ENCODE data around the gene SMAD3. TPM values are rescaled to one million over a fixed set of nuclear protein-coding genes. Genes with fewer than 3 reads are reported as not detected.

Gene SMAD3
- total RNA-seq, 2 donors from 2014 or later, result 30.6 to 45.4 TPM

DNA sequence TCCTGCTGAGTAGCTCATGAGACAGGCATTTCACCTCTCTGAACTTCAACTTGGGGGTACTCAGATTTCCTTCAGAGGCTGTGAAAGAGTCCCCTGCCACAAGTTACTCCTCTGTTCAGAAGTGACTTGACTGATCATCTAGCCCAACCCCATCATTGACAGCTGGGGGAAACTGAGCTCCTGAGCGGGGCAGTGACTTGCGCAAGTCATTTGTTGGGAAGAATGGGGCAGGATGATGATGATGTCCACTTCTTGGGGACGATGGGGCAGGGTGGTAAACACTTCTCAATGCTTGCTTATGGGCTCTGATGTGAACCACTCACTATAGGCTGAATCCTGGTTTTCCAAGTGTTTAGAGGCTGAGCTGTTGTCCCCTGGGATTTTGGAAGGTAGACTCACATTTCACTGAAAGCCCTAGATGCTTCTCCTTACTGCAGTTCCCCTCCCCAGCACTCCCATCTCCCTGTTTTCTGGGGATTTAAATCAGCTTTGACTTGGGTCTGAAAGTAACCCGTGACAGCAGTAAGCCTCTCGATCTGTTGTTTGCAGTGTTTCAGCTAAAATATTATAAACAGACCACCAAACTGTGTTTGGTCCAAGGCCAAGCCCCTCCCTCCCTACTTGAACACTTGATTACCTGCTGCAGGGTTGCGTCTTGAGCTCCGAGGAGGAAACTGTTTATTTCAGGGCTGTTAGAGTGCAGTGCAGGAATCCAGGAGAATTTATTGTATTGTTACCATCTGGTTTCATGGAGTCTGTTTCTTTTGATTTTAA lies 25.1 kb downstream of the SMAD3 start:
- Histone ChIP-seq H3K27ac (no peak overlapping the region), H3K36me3 (no peaks in the 10 kb centered on the region), H3K27me3 (replicated peaks; ENCODE audit: insufficient read depth) (no peaks in the 10 kb centered on the region), H3K4me3 (no peak overlapping the region), H3K9me3 (no peaks in the 10 kb centered on the region), H3K4me1 (replicated peaks) (peaks cover 6% of the 10 kb centered on the region)
- 63% methylated on average over 7 of the region's 7 CpGs for WGBS
- intact Hi-C loops (cut with DNase I), result no loop called here
- TF ChIP-seq POLR2AphosphoS5 (IDR thresholded peaks at IDR 0.05), result no peak
- TF ChIP-seq, protein P1, sequence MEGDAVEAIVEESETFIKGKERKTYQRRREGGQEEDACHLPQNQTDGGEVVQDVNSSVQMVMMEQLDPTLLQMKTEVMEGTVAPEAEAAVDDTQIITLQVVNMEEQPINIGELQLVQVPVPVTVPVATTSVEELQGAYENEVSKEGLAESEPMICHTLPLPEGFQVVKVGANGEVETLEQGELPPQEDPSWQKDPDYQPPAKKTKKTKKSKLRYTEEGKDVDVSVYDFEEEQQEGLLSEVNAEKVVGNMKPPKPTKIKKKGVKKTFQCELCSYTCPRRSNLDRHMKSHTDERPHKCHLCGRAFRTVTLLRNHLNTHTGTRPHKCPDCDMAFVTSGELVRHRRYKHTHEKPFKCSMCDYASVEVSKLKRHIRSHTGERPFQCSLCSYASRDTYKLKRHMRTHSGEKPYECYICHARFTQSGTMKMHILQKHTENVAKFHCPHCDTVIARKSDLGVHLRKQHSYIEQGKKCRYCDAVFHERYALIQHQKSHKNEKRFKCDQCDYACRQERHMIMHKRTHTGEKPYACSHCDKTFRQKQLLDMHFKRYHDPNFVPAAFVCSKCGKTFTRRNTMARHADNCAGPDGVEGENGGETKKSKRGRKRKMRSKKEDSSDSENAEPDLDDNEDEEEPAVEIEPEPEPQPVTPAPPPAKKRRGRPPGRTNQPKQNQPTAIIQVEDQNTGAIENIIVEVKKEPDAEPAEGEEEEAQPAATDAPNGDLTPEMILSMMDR (IDR thresholded peaks at IDR 0.05), result no peak
- TF ChIP-seq POLR2A (IDR thresholded peaks at IDR 0.05), result no peak
- no peak for DNase-seq (ENCODE audit: low spot score)

DNA sequence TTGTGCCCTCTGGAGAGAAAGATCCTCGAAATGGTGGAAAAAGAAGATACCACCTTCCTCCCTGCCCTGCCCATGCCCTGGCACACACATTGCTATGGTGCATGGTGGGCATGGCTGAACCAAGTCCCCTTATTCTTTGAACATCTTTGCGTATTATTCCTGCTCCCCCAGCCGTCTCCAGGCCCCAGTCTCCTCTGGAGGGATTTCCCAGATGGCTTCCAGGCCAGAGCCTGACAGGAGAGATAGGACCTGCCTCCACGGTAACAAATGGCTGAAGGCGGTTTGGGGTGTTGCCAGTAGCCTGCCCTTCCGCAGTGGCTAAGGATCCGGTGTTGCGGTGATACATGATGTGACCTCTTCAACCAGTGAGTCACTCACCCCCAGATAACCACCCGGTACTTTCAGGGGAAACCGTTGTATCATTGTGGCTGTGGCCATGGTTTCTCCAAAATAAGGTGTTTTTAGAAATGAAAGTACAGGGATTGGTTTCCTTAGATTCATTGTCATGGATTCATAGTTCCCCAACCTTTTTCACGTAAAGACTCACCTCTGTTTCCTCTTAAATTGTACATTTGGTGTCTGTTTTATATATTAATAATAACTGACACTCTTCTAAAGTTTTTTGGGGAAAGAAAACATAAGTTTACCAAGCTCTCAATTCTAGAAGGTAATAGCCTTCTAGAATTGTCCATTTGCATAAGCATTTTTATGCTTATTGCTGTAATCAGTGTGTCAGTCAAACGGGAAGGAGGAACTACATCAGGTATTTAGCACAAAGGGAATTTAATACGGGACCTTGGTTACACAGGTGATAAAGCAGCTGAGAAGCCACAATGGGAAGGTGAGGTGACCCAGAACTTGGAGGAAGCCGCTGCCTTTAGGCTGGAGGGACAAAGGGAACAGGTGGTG lies 25.9 kb downstream of the SMAD3 start:
- WGBS, result 55% methylated on average over 14 of the region's 14 CpGs
- Histone ChIP-seq H3K4me3 (no peak overlapping the region), H3K27ac (peak overlapping the region in 1 of 2 donors; percentile 30), H3K9me3 (no peaks in the 10 kb centered on the region), H3K27me3 (replicated peaks; ENCODE audit: insufficient read depth) (no peaks in the 10 kb centered on the region), H3K36me3 (no peaks in the 10 kb centered on the region), H3K4me1 (replicated peaks) (peaks cover 6% of the 10 kb centered on the region)
- intact Hi-C loops (cut with DNase I), result no loop called here
- TF ChIP-seq, protein P1 (IDR thresholded peaks at IDR 0.05), result no peak
- DNase-seq (ENCODE audit: low spot score), result no peak

DNA sequence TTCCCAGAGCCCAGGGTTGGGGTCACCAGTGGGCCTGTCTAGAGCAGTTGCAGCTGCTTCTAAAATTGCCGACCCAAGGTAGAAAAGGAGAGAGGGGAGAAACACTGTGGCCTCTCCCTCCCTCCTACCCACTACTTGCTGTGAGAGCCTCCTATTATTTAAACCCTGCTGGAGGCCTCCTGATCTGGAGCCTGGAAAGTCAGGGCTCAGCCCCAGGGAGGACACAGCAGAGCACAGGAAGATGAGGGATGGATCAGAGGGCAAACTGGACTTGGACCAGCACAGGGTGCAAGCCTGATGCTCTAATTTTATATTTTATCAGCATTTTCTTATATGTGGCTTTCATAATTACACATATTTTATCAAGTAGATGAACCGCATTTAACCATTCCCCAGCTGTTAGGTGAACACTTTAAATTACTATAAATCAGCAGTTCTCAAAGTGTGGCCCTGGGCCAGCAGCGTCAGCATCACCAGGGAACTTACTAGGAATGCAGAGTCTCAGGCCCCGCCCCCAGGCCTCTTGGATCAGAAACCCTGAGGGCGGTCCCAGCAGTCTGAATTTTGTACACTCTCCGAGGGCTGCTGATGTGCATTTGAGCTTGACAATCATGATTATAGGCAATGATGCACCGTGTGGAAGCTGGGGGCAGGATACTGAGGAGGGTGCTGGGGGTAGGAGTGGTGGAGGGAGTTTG lies 26.7 kb downstream of the SMAD3 start:
- no peaks in the 10 kb centered on the region for H3K27me3 ChIP-seq (replicated peaks; ENCODE audit: insufficient read depth)
- H3K4me1 ChIP-seq (replicated peaks), result peaks cover 8% of the 10 kb centered on the region
- intact Hi-C loops (cut with DNase I), result no loop called here
- no peaks in the 10 kb centered on the region for H3K36me3 ChIP-seq
- TF ChIP-seq, protein P1 (IDR thresholded peaks at IDR 0.05), result no peak
- TF ChIP-seq POLR2AphosphoS5 (IDR thresholded peaks at IDR 0.05) (no peak), POLR2A (IDR thresholded peaks at IDR 0.05) (no peak)
- no peak overlapping the region for H3K4me3 ChIP-seq
- H3K27ac ChIP-seq, result peak overlapping the region in 1 of 2 donors; percentile 30
- H3K9me3 ChIP-seq, result no peaks in the 10 kb centered on the region
- WGBS, result 66% methylated on average over 7 of the region's 7 CpGs
- no peak for DNase-seq (ENCODE audit: low spot score)

DNA sequence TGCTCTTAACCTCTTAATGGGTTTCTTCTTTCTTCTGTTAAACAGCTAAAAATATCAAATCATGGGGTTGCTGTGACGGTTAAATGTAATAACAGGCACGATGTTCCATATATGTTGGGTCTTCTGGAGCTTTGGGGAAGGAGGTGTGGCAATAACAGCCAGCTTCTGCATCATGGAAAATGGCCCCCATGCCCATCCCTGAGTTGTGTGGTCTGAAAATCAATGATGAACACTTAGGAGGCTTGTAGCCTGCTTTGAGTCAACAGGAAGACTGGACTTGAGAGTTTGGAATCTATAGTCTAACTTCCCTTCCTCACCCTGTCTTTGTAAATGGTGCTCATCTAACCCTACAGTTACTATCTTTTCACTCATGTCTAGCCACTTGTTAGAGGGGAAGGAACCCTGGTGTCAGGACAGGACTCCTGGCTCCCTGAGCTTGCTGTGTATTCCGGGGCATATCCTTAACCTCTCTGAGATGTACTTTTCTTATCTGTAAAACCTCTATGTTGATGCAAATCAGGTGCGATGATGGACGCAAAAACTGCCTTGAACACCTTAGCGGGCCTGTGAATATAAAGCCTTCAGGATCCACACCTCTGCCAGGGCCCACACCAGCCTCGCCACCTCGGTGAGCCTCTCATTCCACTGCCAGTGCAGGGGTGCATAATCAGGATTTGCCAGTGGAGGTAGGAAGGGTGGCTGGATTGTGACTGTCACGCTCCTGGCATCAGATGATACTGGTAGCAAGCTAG lies 27.5 kb downstream of the SMAD3 start:
- H3K27ac ChIP-seq, result no peak overlapping the region
- H3K27me3 ChIP-seq (replicated peaks; ENCODE audit: insufficient read depth), result no peaks in the 10 kb centered on the region
- TF ChIP-seq POLR2A (IDR thresholded peaks at IDR 0.05) (no peak), POLR2AphosphoS5 (IDR thresholded peaks at IDR 0.05) (no peak)
- TF ChIP-seq, protein P1 (IDR thresholded peaks at IDR 0.05), result no peak
- no peaks in the 10 kb centered on the region for H3K36me3 ChIP-seq
- no peak overlapping the region for H3K4me3 ChIP-seq
- no peak for DNase-seq (ENCODE audit: low spot score)
- H3K9me3 ChIP-seq, result no peaks in the 10 kb centered on the region
- intact Hi-C loops (cut with DNase I), result no loop called here
- H3K4me1 ChIP-seq (replicated peaks), result peaks cover 10% of the 10 kb centered on the region
- 94% methylated on average over 9 of the region's 9 CpGs for WGBS

Measured in prostate gland (tissue), 2 donors.